ENCODE results near the gene SELENOM.

GRCh38 chr22:31085493-31085824 is 21.9 kb downstream of the SELENOM start:
- no peak for TF ChIP-seq CTCF (IDR thresholded peaks at IDR 0.05; ENCODE audit: insufficient read depth, low read depth, low read length)
- TF ChIP-seq EZH2 (IDR thresholded peaks at IDR 0.05; ENCODE audit: insufficient read depth, low read length), result no peak
